Measurements from ENCODE around the gene AK9. TPM values are rescaled to one million over a fixed set of nuclear protein-coding genes. Genes with fewer than 3 reads are reported as not detected.

AK9 gene
- total and polyA plus RNA-seq, 2 of the 8 experiments (the other 6 are each of a cell fraction or from before 2014, with no cell fraction given): 1.8 to 2.2 TPM

DNA sequence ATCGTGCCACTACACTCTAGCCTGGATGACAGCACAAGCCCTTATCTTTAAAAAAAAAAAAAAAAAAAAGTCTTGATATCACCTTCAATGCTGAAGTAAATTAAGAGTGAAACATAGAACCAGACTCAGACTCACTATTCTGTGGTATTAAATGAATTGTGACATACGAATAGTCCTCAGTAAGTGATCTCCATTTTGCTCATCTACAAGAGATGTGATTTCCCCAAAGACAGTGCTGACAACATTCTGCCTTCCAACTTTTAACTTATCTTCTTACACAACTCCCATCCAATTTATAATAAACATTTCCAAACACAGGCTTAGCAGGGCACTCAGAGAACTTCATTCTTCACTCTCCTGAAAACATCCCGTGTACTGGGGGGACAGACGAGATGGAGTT is 216.0 kb downstream of the AK9 start:
- no peak for DNase-seq (ENCODE audit: low read depth in 1 of 2, low spot score in 2 of 2)
- Histone ChIP-seq H2AFZ (ENCODE audit: low read length) (no peak overlapping the region), H3K79me1 (ENCODE audit: low read depth, low read length) (peaks cover 20% of the 10 kb centered on the region), H2BK12ac (ENCODE audit: low read depth, low read length) (no peak overlapping the region), H4K5ac (ENCODE audit: insufficient read length, low read depth, low read length) (no peak overlapping the region), H3K9ac (replicated peaks in 1 of 4; ENCODE audit: extremely low read depth in 1 of 4, low read depth in 3 of 4, low read length in 3 of 4) (no peak overlapping the region), H3K4me2 (ENCODE audit: insufficient read depth in 1 of 2, low read depth in 2 of 2, low read length in 2 of 2) (no peak overlapping the region), H2AK5ac (ENCODE audit: low read depth, low read length) (no peak overlapping the region), H3K14ac (ENCODE audit: insufficient read length) (no peak overlapping the region), H3K23me2 (ENCODE audit: low read depth, low read length) (0 out of 2 replicates have a peak, but pooled peaks cover 3% of the 10 kb centered on the region), H2BK15ac (ENCODE audit: low read length) (no peak overlapping the region), H4K91ac (replicated peaks; ENCODE audit: insufficient read length, low read length) (no peak overlapping the region), H4K20me1 (replicated peaks in 1 of 2; ENCODE audit: control insufficient read depth in 1 of 2, insufficient read depth in 2 of 2, low read length in 2 of 2) (peaks cover 4 to 31% of the 10 kb centered on the region in 2 experiments), H4K8ac (ENCODE audit: extremely low read depth, insufficient read depth, low read length) (no peak overlapping the region), H3K79me2 (ENCODE audit: control insufficient read depth in 1 of 2, insufficient read depth in 2 of 2, low read length in 2 of 2) (peaks cover 1 to 56% of the 10 kb centered on the region in 2 experiments; a peak in 3 of 4 replicates), H3K4me1 (replicated peaks in 1 of 4; ENCODE audit: control insufficient read depth in 3 of 4, insufficient read depth in 4 of 4, low read length in 3 of 4) (peaks cover 0 to 4% (median under 1%) of the 10 kb centered on the region in 4 experiments; a peak in 2 of 7 replicates), H3K27ac (ENCODE audit: low read depth, low read length) (no peak overlapping the region), H3K56ac (replicated peaks; ENCODE audit: insufficient read length, low read depth, low read length) (no peak overlapping the region), H3K18ac (ENCODE audit: extremely low read depth, low read length) (no peak overlapping the region), H3K23ac (ENCODE audit: insufficient read length) (no peak overlapping the region), H3K4ac (replicated peaks; ENCODE audit: insufficient read length, low read depth, low read length) (no peak overlapping the region), H2BK5ac (ENCODE audit: low read depth, low read length) (no peak overlapping the region), H3K36me3 (ENCODE audit: control insufficient read depth in 2 of 4, insufficient read depth in 4 of 4, low read length in 3 of 4) (peaks cover 16 to 82% (median 57%) of the 10 kb centered on the region in 4 experiments), H2BK20ac (ENCODE audit: low read length) (no peak overlapping the region), H3K9me3 (ENCODE audit: insufficient read depth in 2 of 2, low read depth in 1 of 2, low read length in 1 of 2) (no peaks in the 10 kb centered on the region), H2BK120ac (replicated peaks; ENCODE audit: low read depth, low read length) (no peak overlapping the region), H3K4me3 (ENCODE audit: extremely low read depth in 1 of 4, insufficient read depth in 2 of 4, low read depth in 3 of 4, low read length in 4 of 4) (no peak overlapping the region), H3K27me3 (replicated peaks in 1 of 4; ENCODE audit: control insufficient read depth in 3 of 4, extremely low read depth in 1 of 4, insufficient read depth in 3 of 4, low read length in 3 of 4) (no peaks in the 10 kb centered on the region)
- CTCF ChIA-PET (ENCODE audit: partially characterized antibody): no interaction called here
- POLR2A ChIA-PET (ENCODE audit: partially characterized antibody): no interaction called here
- FAIRE-seq: no peak
- 92% methylated on average over 4 of the region's 4 CpGs; no CpG with 5 or more reads in 1 of the 2 experiments for WGBS, 2 experiments (ENCODE audit: extremely low coverage in 1 of 2, insufficient coverage in 1 of 2, insufficient read length in 1 of 2, insufficient replicate concordance in 2 of 2, low coverage in 1 of 2, low lambda C conversion rate in 2 of 2, missing lambda C conversion rate in 1 of 2)
